WTC11 (cell line): ENCODE results near the gene PTP4A1. TPM values are rescaled to one million over a fixed set of nuclear protein-coding genes. Genes with fewer than 3 reads are reported as not detected.

Experiments
- ATAC-seq: fragments of 200-7000 bp; cut with Tn5 transposase; 2 replicates; pipeline ENCODE4 v1.10.0; 2021; ENCODE audit warnings: mild to moderate bottlenecking, moderate library complexity
- CTCF ChIA-PET: fragments of 300-600 bp; sonication (Branson Sonifier 250); formaldehyde crosslinking; loops from one replicate; lab custom pipeline; 2021; ENCODE audit warnings: antibody characterized with exemption; lab: Charles Lee
- POLR2A ChIA-PET: fragments of 350-600 bp; sonication (Branson Sonifier 250); formaldehyde crosslinking; loops from one replicate; lab custom pipeline; 2021; ENCODE audit warnings: antibody characterized with exemption; lab: Charles Lee
- DNase-seq: peaks from one replicate; pipeline ENCODE4 v3.0.0; 2021; ENCODE audit warnings: low spot score
- H3K27ac Mint-ChIP-seq: 2 replicates; pipeline ENCODE4 v1.8.0; 2021; ENCODE audit warnings: mixed read lengths
- H3K27me3 Mint-ChIP-seq: 2 replicates; pipeline ENCODE4 v1.8.0; 2021; ENCODE audit warnings: low read depth, mild to moderate bottlenecking, moderate library complexity, mixed read lengths
- H3K36me3 Mint-ChIP-seq: 2 replicates; pipeline ENCODE4 v1.8.0; 2021; ENCODE audit warnings: mixed read lengths
- H3K4me1 Mint-ChIP-seq: 2 replicates; pipeline ENCODE4 v1.8.0; 2022; ENCODE audit warnings: mixed read lengths
- H3K4me3 Mint-ChIP-seq: 2 replicates; pipeline ENCODE4 v1.8.0; 2021; ENCODE audit warnings: mild to moderate bottlenecking, moderate library complexity, mixed read lengths
- H3K9me3 Mint-ChIP-seq: 2 replicates; pipeline ENCODE4 v1.8.0; 2021; ENCODE audit warnings: mixed read lengths
- CDX4 ChIP-seq: fragments of 250-450 bp; sonication (Bioruptor Pico); IDR thresholded peaks from 2 replicates; pipeline ENCODE4 v1.9.0; 2021; ENCODE audit warnings: moderate library complexity, mild to moderate bottlenecking, inconsistent platforms, borderline replicate concordance
- CTCF ChIP-seq: fragments of 200-600 bp; IDR thresholded peaks from 2 replicates; pipeline ENCODE4 v1.8.0; 2022; ENCODE audit warnings: antibody characterized with exemption
- ELF4 ChIP-seq: sonication (generic); formaldehyde crosslinking; IDR thresholded peaks from 2 replicates; pipeline ENCODE4 v1.8.1; 2022; ENCODE audit warnings: low read depth, mild to moderate bottlenecking, moderate library complexity, missing genetic modification reagents
- ETV6 ChIP-seq: sonication (generic); formaldehyde crosslinking; IDR thresholded peaks from 2 replicates; pipeline ENCODE4 v1.8.1; 2022; ENCODE audit warnings: mild to moderate bottlenecking, missing genetic modification reagents
- FOXK1 ChIP-seq: sonication (generic); formaldehyde crosslinking; IDR thresholded peaks from 2 replicates; pipeline ENCODE4 v1.8.0; 2022; ENCODE audit warnings: mild to moderate bottlenecking, moderate library complexity, missing genetic modification reagents
- NR2C2 ChIP-seq: sonication (generic); formaldehyde crosslinking; IDR thresholded peaks from 2 replicates; pipeline ENCODE4 v1.8.0; 2022; ENCODE audit warnings: mild to moderate bottlenecking, missing genetic modification reagents
- NR3C1 ChIP-seq: sonication (generic); formaldehyde crosslinking; conservative IDR thresholded peaks from 2 replicates; pipeline ENCODE4 v1.8.1; 2023; ENCODE audit warnings: low read depth, mild to moderate bottlenecking, missing genetic modification reagents
- OVOL2 ChIP-seq: fragments of 250-450 bp; sonication (Bioruptor Pico); IDR thresholded peaks from 2 replicates; pipeline ENCODE4 v1.9.0; 2021; ENCODE audit warnings: mild to moderate bottlenecking, borderline replicate concordance
- PRDM15 ChIP-seq: sonication (generic); formaldehyde crosslinking; IDR thresholded peaks from 2 replicates; pipeline ENCODE4 v1.8.0; 2022; ENCODE audit warnings: missing genetic modification reagents
- PRRX2 ChIP-seq: fragments of 250-450 bp; sonication (Bioruptor Pico); IDR thresholded peaks from 2 replicates; pipeline ENCODE4 v1.8.0; 2021; ENCODE audit warnings: mild to moderate bottlenecking
- SMAD4 ChIP-seq: sonication (generic); formaldehyde crosslinking; IDR thresholded peaks from 2 replicates; pipeline ENCODE4 v1.8.0; 2022; ENCODE audit warnings: mild to moderate bottlenecking, missing genetic modification reagents
- SOX15 ChIP-seq: fragments of 250-450 bp; sonication (Bioruptor Pico); IDR thresholded peaks from 2 replicates; pipeline ENCODE4 v1.9.0; 2021; ENCODE audit warnings: mild to moderate bottlenecking
- TEAD1 ChIP-seq: sonication (generic); formaldehyde crosslinking; IDR thresholded peaks from 2 replicates; pipeline ENCODE4 v1.8.0; 2022; ENCODE audit warnings: mild to moderate bottlenecking, missing genetic modification reagents
- TEAD4 ChIP-seq: sonication (generic); formaldehyde crosslinking; IDR thresholded peaks from 2 replicates; pipeline ENCODE4 v1.8.0; 2022; ENCODE audit warnings: mild to moderate bottlenecking, missing genetic modification reagents
- TP53 ChIP-seq: sonication (generic); formaldehyde crosslinking; IDR thresholded peaks from 2 replicates; pipeline ENCODE4 v1.8.1; 2023; ENCODE audit warnings: mild to moderate bottlenecking, missing genetic modification reagents
- USF2 ChIP-seq: sonication (generic); formaldehyde crosslinking; IDR thresholded peaks from 2 replicates; pipeline ENCODE4 v1.8.1; 2023; ENCODE audit warnings: mild to moderate bottlenecking, missing genetic modification reagents, moderate library complexity
- ZMAT4 ChIP-seq: fragments of 250-450 bp; sonication (Bioruptor Pico); IDR thresholded peaks from 2 replicates; pipeline ENCODE4 v1.9.0; 2021; ENCODE audit warnings: mild to moderate bottlenecking
- ZNF138 ChIP-seq: sonication (generic); formaldehyde crosslinking; conservative IDR thresholded peaks from 2 replicates; pipeline ENCODE4 v1.8.1; 2022; ENCODE audit warnings: mild to moderate bottlenecking, moderate library complexity, missing genetic modification reagents
- ZNF232 ChIP-seq: sonication (generic); formaldehyde crosslinking; IDR thresholded peaks from 2 replicates; pipeline ENCODE4 v1.8.0; 2022; ENCODE audit warnings: mild to moderate bottlenecking, missing genetic modification reagents
- ZNF396 ChIP-seq: fragments of 250-450 bp; sonication (Bioruptor Pico); IDR thresholded peaks from 2 replicates; pipeline ENCODE4 v1.8.0; 2021; ENCODE audit warnings: mild to moderate bottlenecking, moderate library complexity, borderline replicate concordance
- ZNF425 ChIP-seq: fragments of 250-450 bp; sonication (Bioruptor Pico); conservative IDR thresholded peaks from 2 replicates; pipeline ENCODE4 v1.9.0; 2021; ENCODE audit warnings: mild to moderate bottlenecking
- ZNF671 ChIP-seq: fragments of 250-450 bp; sonication (Bioruptor Pico); IDR thresholded peaks from 2 replicates; pipeline ENCODE4 v1.8.0; 2021; ENCODE audit warnings: mild to moderate bottlenecking
- total RNA-seq: library from RNA; stranded (reverse); gene quantifications from 3 replicates; pipeline ENCODE4 v1.2.3, GENCODE V29; 2021

The PTP4A1 gene
- total RNA-seq, 1 experiment from 2014 or later: 56.9 TPM

- TF ChIP-seq USF2 (CRISPR knock-in tag) (no peak), ZNF138 (CRISPR knock-in tag) (no peak), NR2C2 (CRISPR knock-in tag) (no peak), NR3C1 (CRISPR knock-in tag) (no peak), FOXK1 (no peak), CDX4 (no peak)
These were observed 39.3 kb upstream of the PTP4A1 start (continued) for GRCh38 chr6:63533026-63533425.

- Mint-ChIP-seq H3K9me3 (peaks cover 4% of the 10 kb centered on the region; the same call in 1 of the 2 replicates), H3K4me3 (no peak overlapping the region), H3K36me3 (no peaks in the 10 kb centered on the region; the same call in 1 of the 2 replicates), H3K27me3 (peaks cover 86% of the 10 kb centered on the region), H3K4me1 (no peaks in the 10 kb centered on the region), H3K27ac (no peak overlapping the region)
- no peak for TF ChIP-seq TP53 (CRISPR knock-in tag)
- TF ChIP-seq SOX15 (CRISPR knock-in tag): no peak
- no peak for TF ChIP-seq SMAD4 (CRISPR knock-in tag)
- TF ChIP-seq ZNF232: no peak
- no peak for TF ChIP-seq ZNF671 (CRISPR knock-in tag)
- TF ChIP-seq ZNF396 (CRISPR knock-in tag): no peak
- ATAC-seq (no peak), DNase-seq (no peak)
- ChIA-PET POLR2A (no interaction called here), CTCF (no interaction called here)
These were observed 38.3 kb upstream of the PTP4A1 start for GRCh38 chr6:63533952-63534351.

- Mint-ChIP-seq H3K4me3 (no peak overlapping the region), H3K27ac (no peak overlapping the region), H3K9me3 (peaks cover 5% of the 10 kb centered on the region; the same call in 1 of the 2 replicates)
- no peak for TF ChIP-seq CTCF
- TF ChIP-seq, all 79 proteins: peak for 0
- Mint-ChIP-seq H3K36me3 (no peaks in the 10 kb centered on the region; the same call in 1 of the 2 replicates), H3K4me1 (no peaks in the 10 kb centered on the region), H3K27me3 (peaks cover 93% of the 10 kb centered on the region)
- ATAC-seq (no peak; the same call in 1 of the 2 replicates), DNase-seq (no peak)
- POLR2A ChIA-PET: no interaction called here
- CTCF ChIA-PET: no interaction called here
These were observed 34.9 kb upstream of the PTP4A1 start for GRCh38 chr6:63537201-63537958.

- no peak for DNase-seq
- no peaks in the 10 kb centered on the region; the same call in 1 of the 2 replicates for H3K36me3 Mint-ChIP-seq
- no peak overlapping the region for H3K4me3 Mint-ChIP-seq
- H3K27me3 Mint-ChIP-seq: peaks cover 93% of the 10 kb centered on the region
- ChIA-PET CTCF (no interaction called here), POLR2A (no interaction called here)
- ATAC-seq: no peak
- no peaks in the 10 kb centered on the region for H3K4me1 Mint-ChIP-seq
- no peak overlapping the region for H3K27ac Mint-ChIP-seq
- H3K9me3 Mint-ChIP-seq: peaks cover 9% of the 10 kb centered on the region; the same call in 1 of the 2 replicates
- no peak for TF ChIP-seq OVOL2 (CRISPR knock-in tag)
- no peak for TF ChIP-seq PRRX2 (CRISPR knock-in tag)
- TF ChIP-seq TEAD1 (CRISPR knock-in tag): no peak
- no peak for TF ChIP-seq ZMAT4 (CRISPR knock-in tag)
- TF ChIP-seq TEAD4 (CRISPR knock-in tag): no peak
- TF ChIP-seq ZNF425: no peak
- no peak for TF ChIP-seq ETV6 (CRISPR knock-in tag)
- TF ChIP-seq NR3C1 (CRISPR knock-in tag): no peak
- TF ChIP-seq ELF4 (CRISPR knock-in tag): no peak
- no peak for TF ChIP-seq PRDM15
These were observed 34.4 kb upstream of the PTP4A1 start for GRCh38 chr6:63537959-63538300.
